PFSK-1 (cell line): Measurements from ENCODE around the gene RAB11FIP3.

Source experiments
- POLR2AphosphoS5 ChIP-seq: IDR thresholded peaks from 2 replicates; pipeline ENCODE4 v1.6.1; 2012; ENCODE audit warnings: low read depth, mild to moderate bottlenecking, control low read depth, low read length, moderate library complexity
- TAF1 ChIP-seq: IDR thresholded peaks from 2 replicates; pipeline ENCODE4 v1.6.1; 2012; ENCODE audit warnings: low read length, control low read depth, borderline replicate concordance; ENCODE audit not compliant: insufficient read depth
- TF ChIP-seq, protein P1 (sequence below), 2 experiments: IDR thresholded peaks; 2 replicates each; pipeline versions ENCODE4 v1.6.1 to v1.8.0; 2011 to 2012; ENCODE audit warnings: low read depth in 2 of 2, low read length in 2 of 2, control low read depth in 1 of 2, inconsistent platforms in 1 of 2, mild to moderate bottlenecking in 1 of 2, moderate library complexity in 1 of 2; ENCODE audit not compliant: insufficient read depth in 1 of 2

DNA sequence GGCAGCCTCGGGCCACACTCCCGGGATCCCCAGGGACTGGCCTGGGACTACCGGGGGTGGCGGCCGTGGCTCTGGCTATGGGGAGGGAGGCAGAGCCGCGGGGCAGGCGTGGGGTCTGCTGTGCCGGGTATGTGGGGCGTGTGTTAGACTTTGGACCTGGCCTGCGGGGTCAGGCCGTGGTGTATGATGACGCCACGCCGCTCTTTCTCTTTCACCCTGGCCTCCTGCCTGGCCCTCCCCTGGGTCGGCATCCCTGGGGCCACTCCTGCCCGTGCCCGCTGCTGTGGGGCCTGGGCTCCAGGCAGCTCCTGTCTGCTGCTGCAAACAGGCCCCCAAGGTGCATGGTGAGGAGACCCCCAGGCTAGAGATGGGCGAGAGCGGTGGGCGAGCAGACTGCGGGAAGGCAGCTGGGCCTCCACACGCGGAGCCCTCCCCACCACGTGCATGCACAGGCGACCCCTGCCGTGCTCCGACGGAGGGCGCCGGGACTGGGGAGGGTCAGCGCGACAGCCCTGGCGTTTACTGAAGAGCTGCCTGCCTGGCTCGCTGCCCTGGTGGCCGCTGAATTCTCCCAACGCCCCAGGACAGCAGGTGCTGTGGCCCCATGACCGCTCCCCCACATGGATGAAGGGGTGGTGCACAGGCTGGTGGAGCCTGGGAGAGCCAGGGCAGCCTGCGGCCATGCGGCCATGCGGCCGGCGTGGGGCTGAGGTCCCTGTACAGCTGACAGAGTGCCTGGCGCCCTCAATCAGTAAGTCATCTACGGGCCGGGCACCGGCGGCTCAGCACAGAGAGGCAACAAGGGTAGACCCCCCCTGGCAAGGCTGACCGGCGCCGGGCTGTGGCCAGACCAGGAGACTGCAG lies 118.1 kb downstream of the RAB11FIP3 start:
- no peak for TF ChIP-seq TAF1
- TF ChIP-seq POLR2AphosphoS5 = no peak
- TF ChIP-seq, protein P1, sequence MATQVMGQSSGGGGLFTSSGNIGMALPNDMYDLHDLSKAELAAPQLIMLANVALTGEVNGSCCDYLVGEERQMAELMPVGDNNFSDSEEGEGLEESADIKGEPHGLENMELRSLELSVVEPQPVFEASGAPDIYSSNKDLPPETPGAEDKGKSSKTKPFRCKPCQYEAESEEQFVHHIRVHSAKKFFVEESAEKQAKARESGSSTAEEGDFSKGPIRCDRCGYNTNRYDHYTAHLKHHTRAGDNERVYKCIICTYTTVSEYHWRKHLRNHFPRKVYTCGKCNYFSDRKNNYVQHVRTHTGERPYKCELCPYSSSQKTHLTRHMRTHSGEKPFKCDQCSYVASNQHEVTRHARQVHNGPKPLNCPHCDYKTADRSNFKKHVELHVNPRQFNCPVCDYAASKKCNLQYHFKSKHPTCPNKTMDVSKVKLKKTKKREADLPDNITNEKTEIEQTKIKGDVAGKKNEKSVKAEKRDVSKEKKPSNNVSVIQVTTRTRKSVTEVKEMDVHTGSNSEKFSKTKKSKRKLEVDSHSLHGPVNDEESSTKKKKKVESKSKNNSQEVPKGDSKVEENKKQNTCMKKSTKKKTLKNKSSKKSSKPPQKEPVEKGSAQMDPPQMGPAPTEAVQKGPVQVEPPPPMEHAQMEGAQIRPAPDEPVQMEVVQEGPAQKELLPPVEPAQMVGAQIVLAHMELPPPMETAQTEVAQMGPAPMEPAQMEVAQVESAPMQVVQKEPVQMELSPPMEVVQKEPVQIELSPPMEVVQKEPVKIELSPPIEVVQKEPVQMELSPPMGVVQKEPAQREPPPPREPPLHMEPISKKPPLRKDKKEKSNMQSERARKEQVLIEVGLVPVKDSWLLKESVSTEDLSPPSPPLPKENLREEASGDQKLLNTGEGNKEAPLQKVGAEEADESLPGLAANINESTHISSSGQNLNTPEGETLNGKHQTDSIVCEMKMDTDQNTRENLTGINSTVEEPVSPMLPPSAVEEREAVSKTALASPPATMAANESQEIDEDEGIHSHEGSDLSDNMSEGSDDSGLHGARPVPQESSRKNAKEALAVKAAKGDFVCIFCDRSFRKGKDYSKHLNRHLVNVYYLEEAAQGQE (IDR thresholded peaks at IDR 0.05; ENCODE audit: insufficient read depth in 1 of 2, low read depth in 2 of 2, low read length in 2 of 2) = no peak
